Activated naive CD4-positive, alpha-beta T cell (primary cell): ENCODE data around the gene UBAP1.
"Not testable (repeated sequence)": the region's sequence is repeated elsewhere in the genome, so short reads cannot be mapped to it uniquely, and the experiment has no call there.

Experiments used
- DNase-seq, 4 experiments: peaks; one replicate each; lab custom pipeline; 2025; lab: John Stamatoyannopoulos, UW

UBAP1 gene

DNA sequence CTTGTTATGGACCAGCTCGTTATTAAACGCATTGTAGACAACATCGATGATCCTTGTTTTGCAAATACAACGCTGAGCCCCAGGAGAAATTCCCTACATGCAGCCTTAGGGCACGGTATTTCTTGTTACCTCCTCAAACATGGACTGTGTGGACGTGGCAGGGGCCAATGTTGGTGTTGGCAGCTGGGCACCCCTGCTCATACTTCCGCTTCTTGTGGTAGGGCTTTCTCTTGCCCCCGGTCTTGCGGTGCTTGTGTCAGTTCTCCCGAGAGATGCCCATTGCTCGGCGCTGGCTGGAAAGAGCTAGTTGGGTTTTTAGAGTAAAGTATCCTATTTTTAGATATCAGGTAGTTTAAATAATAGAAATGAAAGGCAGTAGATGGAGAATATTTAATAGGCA is 45.5 kb downstream of the UBAP1 start:
- DNase-seq = no peak

DNA sequence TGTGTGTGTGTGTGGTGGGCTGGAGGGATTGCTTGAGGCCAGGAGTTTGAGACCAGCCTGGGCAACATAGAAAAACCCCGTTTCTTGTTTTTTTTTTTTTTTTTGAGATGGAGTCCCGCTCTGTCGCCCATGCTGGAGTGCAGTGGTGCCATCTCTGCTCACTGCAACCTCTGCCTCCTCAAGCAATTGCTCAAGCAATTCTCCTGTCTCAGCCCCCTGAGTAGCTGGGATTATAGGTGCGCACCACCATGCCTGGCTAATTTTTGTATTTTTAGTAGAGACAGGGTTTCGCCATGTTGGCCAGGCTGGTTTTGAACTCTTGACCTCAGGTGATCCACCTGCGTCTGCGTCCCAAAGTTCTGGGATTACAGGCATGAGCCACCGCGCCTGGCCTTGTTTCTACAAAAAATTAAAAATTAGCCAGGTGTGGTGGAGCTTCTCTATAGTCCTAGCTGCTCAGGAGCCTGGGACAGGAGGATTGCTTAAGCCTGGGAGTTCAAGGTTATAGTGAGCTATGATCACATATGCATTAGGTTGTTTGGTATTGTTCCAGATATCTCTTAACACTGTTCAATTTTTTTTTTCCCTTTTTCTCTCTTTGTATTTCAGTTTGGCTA is 47.4 kb downstream of the UBAP1 start:
- DNase-seq = not testable (repeated sequence)

DNA sequence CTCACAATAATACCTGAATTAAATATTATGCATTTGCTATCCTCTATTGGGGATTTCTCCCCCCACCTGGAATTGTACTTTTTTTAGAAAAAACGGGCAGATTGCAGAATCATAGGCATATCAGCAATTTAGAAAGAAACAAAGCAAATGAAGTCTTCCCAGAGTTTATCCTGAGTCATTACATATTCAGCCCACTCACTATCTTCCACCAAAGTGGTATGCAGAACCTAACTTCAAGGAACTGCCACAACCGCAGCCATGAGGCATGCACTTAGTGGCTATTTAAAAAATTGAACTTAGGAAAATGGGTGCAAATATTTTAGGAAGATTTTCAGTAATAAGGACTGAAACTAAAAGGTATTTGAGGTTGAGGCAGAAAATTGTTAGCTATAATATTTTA is 48.6 kb downstream of the UBAP1 start:
- DNase-seq = no peak

DNA sequence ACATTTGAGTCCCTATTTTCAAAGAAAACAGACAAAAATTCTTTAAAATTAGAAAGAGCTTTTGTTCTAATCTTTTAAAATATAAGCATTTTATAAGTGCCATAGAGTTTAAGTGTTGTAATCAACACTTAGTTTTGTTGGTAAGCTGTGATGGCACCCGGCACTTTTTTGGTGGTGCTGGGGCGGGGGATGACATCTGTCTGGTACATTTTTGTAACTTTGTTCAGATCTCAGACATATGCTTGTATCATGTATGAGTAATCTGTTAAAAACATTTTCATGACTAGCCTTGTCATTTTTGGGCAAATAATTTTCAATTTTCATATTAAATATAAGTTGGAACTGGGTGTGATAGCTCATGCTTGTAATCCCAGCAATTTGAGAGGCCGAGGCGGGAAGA is 51.7 kb downstream of the UBAP1 start:
- DNase-seq = no peak

DNA sequence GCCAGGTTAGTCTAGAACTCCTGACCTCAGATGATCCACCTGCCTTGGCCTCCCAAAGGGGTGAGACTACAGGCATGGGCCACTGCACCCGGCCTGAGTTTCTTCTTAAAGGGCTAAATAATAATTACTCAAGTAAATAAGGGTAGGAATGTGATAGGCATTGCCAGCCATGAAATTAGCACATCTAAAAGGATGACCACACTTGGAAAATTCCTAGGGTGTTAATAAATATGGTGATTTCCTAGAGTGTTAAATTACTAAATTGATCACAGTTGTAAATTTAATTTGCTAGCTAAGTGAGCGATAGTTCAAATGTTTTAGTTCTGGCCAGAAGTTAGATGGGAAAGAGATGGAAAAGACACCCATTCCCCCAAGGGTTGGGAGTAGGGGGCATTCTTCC is 53.4 kb downstream of the UBAP1 start:
- DNase-seq = no peak

DNA sequence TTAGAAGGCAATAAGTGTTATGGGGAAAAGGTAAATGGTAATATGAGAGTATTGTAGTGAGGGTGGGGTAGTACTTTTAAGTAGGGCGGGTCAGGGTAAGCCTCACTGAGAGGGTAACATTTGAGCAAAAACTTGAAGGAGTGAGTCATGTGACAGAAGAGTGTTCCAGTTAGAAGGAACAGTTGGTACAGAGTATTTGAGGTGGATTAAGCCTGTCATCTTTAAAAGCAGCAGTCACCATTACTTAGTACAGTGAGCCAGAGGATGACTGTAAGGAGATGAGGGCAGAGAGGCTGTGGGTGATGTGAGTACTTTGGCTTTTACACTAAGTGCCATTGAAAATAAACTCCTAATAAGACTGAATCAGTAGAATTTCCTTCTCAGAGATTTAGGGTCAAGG is 54.8 kb downstream of the UBAP1 start:
- DNase-seq = no peak

DNA sequence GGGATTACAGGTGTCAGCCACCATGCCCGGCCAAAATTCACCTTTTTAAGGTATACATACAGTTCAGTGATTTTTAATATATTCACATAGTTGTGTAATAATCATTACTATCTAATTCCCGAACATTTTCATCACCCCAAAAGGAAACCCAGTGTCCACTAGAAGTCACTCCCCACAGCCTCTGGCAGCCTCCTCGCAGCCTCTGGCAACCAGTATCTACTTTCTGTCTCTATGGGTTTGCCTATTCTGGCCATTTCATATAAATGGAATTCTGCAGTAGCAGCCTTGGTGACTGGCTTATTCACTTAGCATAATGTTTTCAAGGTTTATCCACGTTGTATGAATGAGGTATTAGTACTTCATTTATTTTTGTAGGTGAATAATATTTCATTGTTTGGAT is 59.0 kb downstream of the UBAP1 start:
- no peak for DNase-seq

DNA sequence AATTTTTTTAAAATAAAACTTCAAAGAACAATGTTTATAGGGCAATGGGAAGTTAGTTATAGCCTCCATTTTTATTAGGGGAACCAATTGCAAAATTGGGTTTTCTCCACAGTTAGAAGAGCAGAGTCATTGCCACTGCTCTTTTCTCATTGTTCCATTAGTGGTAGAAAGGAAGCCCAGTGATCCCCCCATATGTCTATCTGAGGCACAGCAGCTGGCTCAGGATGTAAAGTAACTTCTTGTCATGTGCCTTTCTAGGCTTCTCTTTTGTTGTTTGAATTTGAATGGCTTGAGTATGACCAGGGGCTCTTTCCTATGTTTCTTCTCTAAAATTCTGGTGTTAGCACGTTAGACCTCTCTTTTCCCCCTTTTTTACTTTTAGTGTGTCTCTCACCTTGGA is 61.2 kb downstream of the UBAP1 start:
- no peak for DNase-seq

DNA sequence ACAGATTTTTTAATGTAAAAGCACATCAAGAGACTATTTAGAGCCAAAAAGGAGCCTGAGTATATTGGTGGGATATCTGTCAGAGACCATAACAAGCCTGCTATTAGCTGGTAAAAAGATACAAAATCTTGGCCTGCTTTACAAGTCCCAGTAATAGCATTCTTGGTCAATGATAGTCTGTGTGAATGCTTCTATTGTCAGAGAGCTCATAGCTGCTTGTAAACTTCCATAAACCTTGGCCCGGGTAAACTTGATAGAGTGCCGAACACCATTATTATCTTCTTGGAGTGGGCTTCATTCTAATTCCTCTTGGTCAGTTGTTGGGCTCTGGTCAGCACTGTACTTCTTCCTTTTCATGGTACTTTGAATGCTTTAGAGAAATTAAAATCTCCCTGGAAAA is 64.0 kb downstream of the UBAP1 start:
- no peak for DNase-seq

DNA sequence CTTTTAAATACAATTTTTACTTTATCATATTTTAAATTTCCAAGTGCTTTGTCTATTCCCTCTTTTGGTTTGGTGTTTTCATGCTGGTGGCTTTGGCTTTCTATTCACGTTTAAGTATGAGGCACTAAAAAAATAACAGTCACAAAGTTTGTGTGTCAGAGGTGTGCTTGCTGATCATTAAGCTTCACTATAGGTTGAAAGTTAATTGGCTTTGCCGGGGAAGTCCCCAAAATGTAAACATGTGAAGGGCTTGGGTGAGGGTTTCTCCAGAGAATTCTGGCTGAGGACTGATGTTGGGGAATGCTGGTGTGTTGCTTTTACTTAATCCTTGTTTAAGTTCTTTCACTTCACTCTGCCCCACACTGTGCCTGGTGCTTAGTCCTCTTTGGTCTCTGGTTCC is 66.4 kb downstream of the UBAP1 start:
- DNase-seq = not testable (repeated sequence)

DNA sequence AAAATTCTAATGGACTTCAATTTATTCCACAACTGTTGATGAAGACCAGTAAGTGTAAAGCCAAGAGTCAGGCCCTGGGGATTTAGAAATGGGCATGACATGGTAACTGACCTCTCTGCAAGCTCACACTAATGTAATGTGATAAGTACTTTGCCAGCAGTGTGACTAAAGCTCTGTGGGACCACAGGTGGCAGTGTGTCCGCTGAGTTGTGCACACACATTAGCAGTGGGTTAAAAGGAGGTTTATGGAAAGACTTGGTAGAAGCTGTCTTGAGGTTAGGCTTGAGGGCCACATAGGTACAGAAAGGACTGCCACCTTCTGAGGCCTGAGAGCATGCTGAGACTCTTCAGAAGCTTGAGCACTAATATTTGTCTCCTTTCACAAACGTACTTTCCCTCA is 67.6 kb downstream of the UBAP1 start:
- DNase-seq = no peak

DNA sequence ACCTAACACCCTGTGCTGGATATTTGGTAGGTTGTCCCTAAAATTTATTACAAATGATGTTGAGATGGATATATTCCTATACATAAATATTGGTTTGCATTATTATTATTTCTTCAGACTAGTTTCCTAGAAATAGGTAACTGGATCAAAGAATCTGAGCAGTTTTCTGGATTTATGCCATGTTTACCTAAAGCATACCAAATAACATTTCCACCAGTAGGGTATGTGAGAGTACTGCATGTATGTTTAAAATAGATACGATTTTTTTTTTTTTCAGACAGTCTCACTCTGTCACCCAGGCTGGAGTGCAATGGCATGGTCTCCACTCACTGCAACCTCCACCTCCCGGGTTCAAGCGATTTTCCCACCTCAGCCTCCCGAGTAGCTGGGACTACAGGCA is 68.9 kb downstream of the UBAP1 start:
- DNase-seq = not testable (repeated sequence)

DNA sequence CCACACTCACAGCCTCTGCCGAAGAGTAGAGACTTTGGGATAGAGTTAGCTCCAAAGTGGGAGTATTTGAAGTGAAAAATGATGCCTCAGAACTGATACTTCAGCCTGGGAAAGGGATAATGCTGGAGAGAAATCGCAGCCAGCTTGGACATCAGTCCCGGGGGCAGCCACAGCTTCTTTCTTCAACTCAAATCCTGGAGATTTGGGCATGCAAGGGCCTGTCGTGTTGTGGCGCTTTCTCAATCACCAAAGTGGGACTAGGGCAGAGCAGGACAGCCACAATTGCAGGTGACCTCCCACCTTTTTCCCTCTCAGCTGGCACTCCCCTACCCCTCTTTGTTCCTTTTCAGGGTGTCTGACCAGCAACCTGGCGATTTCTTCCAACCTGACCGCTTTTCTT is 70.4 kb downstream of the UBAP1 start:
- DNase-seq = no peak

DNA sequence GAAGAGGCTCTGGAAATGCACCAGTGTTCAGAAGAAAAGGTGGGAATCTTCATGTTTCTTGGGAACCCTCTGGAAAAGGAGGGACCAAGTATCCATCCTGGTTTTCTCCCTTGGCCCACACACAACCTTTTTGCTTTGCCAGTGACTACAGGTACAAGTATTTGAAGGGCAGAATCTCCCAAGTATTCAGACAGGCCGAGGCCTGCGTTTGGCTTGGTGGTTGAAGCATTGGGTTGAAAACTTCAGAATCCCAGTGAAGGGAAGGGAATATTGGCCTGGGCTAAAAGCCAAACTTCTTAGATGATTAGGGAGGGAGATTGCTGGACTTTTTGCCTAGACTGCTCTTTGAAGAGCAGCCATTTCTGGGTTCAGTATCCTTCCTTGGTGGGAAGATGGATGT is 71.9 kb downstream of the UBAP1 start:
- no peak for DNase-seq

DNA sequence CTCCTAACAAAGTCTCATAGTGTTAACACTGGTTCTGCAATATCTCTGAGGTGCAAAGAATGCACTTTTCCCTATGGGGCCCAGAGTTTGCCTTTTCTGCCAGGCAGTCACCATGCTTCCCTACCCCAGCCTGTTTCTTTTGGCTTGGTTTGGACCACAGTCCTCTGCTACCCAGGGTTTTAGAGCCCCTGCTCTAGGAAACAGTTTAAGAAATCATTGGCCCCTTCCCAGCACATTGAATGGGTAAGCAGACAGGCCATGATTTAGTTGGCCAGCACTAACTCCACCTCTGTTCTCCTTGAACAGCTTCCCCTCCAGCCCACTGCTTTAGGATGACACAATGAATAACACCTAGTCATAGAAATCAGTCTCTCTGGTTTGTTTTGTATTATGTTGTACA is 73.2 kb downstream of the UBAP1 start:
- no peak for DNase-seq

DNA sequence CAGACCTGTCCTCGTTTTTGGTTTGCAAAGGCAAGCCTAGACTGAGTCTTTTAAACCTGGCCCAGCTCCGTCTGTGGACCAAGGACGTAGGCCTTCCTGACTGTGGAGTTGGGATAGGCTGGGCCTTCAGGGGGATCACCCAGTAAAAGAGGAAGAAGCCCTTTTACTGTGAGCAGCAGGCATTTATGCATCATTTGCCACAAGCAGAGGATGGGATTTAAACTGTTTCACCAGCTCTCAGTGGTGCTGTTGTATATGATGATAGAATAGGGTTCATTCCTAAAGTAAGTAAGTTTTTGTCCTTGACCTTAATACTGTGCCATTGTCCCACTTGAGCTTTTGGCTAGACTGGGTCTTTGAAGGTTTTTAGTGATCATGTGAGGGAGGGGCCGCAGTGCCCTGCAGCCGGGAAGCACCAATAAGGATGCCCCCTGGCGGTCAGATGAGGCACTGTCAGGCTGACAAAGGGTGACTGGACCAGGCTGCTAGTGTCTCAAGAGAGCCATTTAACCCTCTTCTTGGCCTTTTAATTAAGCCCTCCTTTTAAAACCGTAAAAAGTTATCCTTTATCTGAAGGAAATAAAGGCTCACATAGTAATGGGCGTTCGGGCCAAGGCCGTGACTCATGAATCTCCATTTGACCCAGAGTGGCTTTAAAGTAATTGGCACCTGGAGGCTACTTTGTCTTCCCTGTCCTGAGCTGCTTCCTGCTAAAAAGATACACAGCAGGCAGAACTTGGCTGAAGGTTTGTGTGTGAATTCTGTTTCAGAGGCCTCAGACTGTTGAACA is 74.0 kb downstream of the UBAP1 start:
- DNase-seq = peak in 3 of 4 experiments; percentile 11 to 61 (median 41)

DNA sequence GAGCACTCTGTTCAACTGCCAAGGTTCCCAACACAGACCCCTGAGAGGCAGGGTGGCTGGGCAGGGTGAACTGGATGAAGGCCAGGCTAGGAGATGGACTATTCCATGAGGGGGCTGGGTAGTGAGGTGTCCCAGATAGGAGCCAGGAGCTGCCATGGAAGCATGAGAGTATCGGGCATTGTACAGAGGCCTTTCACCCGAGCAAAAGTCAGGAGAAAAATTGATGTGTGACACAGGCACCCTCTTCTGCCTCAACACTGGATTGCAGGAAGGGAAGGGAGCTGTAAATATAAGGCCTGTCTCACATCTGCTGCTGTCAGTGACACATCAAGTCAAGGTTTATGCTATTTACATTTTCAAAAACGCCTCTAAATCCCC is 74.6 kb downstream of the UBAP1 start:
- no peak for DNase-seq

DNA sequence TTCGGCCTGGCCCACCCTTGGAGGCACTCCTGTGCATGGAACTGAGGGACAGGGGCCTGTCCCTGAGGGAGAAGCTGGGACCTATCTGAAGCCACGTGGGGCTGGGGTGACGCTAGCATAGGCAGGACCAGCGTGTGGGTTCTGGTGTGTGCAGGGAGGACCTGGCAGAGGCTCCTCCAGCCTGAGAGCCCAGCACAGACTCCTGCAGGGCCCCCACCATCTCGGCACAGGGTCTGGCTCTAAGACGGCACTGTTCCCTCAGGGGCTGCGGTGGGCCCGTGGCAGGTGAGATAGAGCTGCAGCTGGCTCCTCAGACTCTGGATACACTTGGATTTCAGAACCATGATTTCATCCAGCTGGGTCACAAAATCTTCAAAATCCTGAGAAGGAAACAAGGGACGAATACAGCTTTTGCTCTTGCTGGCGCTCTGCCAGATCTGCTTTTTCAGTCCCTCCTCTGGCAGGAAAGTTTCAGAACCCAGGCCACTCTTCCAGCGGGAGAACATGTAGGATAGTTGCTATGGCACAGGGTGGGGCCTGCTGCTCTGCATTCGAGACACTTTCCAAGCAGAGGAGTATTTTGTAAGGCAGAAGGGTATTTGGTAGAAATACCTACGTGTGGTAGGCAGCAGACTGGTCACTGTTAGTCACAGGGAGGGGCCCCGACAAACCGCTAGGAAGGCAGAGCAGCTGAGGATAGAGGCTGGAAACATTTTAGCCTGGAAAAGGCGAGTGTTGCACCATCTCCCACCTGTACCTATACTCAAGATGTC is 75.5 kb downstream of the UBAP1 start:
- no peak for DNase-seq

DNA sequence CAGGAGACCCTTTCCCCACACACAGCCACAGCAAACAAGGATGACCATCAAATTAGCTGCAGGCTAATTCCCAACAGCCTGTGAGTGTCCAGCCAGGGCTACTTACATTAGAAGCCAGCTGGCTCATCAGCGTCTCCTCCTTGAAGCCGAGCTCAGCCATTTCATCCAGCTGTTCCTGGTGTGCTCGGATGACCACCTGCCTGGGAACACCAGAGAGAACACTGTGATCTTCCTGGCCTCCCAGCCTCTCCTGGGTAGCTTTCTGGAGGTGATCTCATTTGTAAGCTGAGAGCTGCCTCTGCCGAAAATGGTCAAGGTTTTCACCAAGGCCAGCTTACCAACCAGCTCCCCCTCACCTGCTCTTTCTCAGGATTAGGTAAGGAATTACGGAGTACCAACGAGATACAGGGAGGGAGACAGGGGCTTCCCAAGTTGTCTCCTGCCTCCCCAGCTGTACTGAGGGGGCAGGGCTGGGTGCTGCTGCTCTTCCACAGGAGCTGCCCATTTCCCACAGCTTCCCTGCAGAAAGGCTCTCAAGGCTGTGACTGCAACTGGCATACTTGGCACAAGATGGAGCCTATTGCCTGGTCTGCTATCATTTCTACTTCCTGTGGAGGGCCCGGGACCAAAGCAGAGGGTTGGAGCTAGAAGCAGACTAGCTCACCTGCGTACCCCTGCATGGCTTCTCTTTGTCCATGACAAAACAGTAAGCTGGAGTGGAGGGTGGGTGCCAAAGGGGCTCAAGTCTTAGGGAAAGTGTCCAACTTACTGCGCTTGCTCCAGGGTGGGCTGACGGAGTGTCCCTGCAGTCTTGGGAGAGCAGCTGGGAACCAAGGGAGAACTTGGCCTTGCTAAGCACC is 76.4 kb downstream of the UBAP1 start:
- DNase-seq = no peak

DNA sequence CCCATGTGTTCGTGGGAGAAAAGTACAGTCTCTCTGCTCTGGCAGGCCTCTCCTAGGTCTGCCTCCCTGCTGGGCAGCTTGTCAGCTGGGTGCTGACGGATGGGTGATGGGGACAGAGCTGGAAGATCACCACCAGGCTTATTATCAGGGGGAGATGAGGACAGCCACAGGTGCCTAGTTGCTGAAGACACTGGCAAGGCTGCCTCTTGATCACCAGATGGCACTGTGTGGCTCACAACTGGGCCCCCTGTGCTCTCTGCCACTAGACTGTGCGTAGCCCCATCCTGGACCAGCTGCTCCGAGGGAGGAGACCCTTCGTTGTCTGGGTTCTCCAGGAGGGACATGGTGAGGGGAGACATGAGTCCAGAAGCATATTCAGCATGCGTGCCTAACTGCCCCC is 77.3 kb downstream of the UBAP1 start:
- no peak for DNase-seq

DNA sequence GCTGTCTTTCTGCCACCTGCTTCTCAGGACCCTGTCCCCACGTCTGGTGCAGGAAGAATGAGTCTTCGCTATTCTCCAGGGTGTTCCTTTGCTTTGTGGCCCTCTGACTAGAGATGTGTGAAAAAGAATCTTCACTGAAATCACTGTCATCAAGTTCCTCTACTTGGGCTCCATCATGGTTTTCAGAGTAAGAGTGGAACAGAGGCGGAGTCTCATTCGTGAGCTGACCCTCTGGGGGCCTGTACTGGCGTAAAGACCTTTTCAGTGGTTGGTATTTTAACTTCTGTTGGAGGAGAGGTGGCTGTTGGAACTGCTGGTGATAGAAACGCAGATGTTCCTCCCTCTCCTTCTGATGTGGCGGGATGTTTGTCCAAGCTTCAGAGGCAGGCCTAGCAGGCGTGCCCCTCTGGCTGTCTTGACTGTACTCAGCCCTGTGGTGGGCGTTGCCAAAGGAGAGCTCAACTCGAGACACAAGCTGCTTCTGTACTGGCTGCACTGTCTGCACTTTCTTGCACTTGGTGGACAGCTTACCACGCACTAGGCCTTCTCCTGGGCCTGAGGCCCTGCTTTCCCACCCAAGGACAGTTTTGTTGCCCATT is 78.2 kb downstream of the UBAP1 start:
- DNase-seq = peak in 1 of 4 experiments; percentile 6

DNA sequence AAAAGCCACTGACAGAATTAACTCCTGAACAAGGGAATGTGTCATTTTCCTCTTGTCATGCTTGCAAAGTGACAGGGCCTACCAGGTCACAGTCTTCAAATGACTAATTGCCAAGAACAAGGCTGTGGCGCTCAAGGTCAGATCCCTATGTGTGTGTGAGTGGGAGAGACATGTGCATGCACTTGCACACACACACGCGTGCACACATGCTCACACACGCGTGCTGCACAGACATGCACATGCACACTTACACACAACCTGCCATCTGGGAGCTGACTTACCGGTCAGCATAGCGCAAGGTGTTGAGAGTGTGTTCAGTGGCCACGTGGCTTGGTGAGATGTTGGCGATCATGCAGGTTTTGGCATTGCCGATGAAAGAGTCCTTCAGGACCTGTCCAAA is 80.5 kb downstream of the UBAP1 start:
- no peak for DNase-seq
